K562 (cell line): ENCODE measurements around the gene COL13A1. TPM values are rescaled to one million over a fixed set of nuclear protein-coding genes. Genes with fewer than 3 reads are reported as not detected.
A peak's percentile ranks its signal among the peaks of the same experiment; 100 is the strongest.

Experiments
- ATAC-seq: fragments of 200-7000 bp; cut with Tn5 transposase; 3 replicates; pipeline ENCODE4 v1.9.1; 2020; ENCODE audit warnings: moderate library complexity
- BruUV-seq: library from RNA; stranded (reverse); fragments of 400-500 nt; replicated peaks from 2 replicates; lab custom pipeline; 2021; lab: Mats Ljungman, UMichigan
- CTCF ChIA-PET: fragments of 300-600 bp; formaldehyde crosslinking; extraction: SDS; loops from one replicate; lab custom pipeline; 2021; ENCODE audit warnings: low intra/inter-chr PET ratio; lab: Yijun Ruan, JAX
- POLR2A ChIA-PET: fragments of 300-600, 350-650 bp; sonication (Branson Sonifier 250); formaldehyde crosslinking; extraction: SDS; loops from one replicate; lab custom pipeline; 2021; ENCODE audit warnings: antibody characterized with exemption, inconsistent platforms; lab: Yijun Ruan, JAX
- DNase-seq, 4 experiments: peaks; one replicate each; pipeline versions ENCODE4 v3.0.0 to v3.0.0-alpha.2; 2011 to 2018; ENCODE audit warnings: low spot score in 3 of 4, mixed read lengths in 3 of 4; ENCODE audit errors: extremely low read depth in 1 of 4
- FAIRE-seq: peaks from 2 replicates; lab custom pipeline; 2011; peaks lifted over from hg19 to GRCh38; lab: Jason Lieb, UNC
- H2AFZ ChIP-seq: 2 replicates; pipeline ENCODE4 v1.6.0; 2011; ENCODE audit warnings: low read depth, low read length, control low read depth, inconsistent platforms
- H3K27ac ChIP-seq: fragments of 200-600 bp; 3 replicates; pipeline ENCODE4 v1.8.0; 2011; ENCODE audit warnings: low read depth, mild to moderate bottlenecking, control low read depth, inconsistent platforms, low read length, moderate library complexity, mixed read lengths; ENCODE audit errors: extremely low read depth
- H3K27me3 ChIP-seq, 2 experiments: fragments of 300-600 bp in 1 of 2; 2 replicates in 1 of 2; 3 replicates in 1 of 2; pipeline versions ENCODE4 v1.6.0 to v1.8.0; 2011; ENCODE audit warnings: inconsistent platforms in 2 of 2, low read length in 2 of 2, mild to moderate bottlenecking in 1 of 2, mixed read lengths in 1 of 2, moderate library complexity in 1 of 2; ENCODE audit not compliant: control insufficient read depth in 2 of 2, insufficient read depth in 2 of 2
- H3K36me3 ChIP-seq: fragments of 300-600 bp; 3 replicates; pipeline ENCODE4 v1.8.0; 2011; ENCODE audit warnings: mild to moderate bottlenecking, low read length, inconsistent platforms; ENCODE audit not compliant: control insufficient read depth, insufficient read depth
- H3K4me1 ChIP-seq, 2 experiments: fragments of 200-600 bp in 1 of 2; replicated peaks in 1 of 2; 2 replicates in 1 of 2; 3 replicates in 1 of 2; pipeline versions ENCODE4 v1.5.1 to v1.8.0; 2011; ENCODE audit warnings: inconsistent platforms in 2 of 2, low read length in 2 of 2, mild to moderate bottlenecking in 1 of 2, mixed read lengths in 1 of 2, moderate library complexity in 1 of 2; ENCODE audit not compliant: control insufficient read depth in 2 of 2, insufficient read depth in 2 of 2
- H3K4me2 ChIP-seq: 2 replicates; pipeline ENCODE4 v1.6.1; 2011; ENCODE audit warnings: low read length, control low read depth, inconsistent platforms, mixed read lengths; ENCODE audit not compliant: insufficient read depth
- H3K4me3 ChIP-seq: fragments of 200-600 bp; sonication (generic), shearing (Covaris generic); 2 replicates; pipeline ENCODE4 v1.5.1; 2016; ENCODE audit warnings: control low read depth, inconsistent platforms
- H3K79me2 ChIP-seq: fragments of 200-600 bp; 3 replicates; pipeline ENCODE4 v1.8.0; 2011; ENCODE audit warnings: low read length, inconsistent platforms; ENCODE audit not compliant: control insufficient read depth, insufficient read depth
- H3K9ac ChIP-seq, 2 experiments: 2 replicates each; pipeline versions ENCODE4 v1.6.0 to v1.6.1; 2011; ENCODE audit warnings: low read depth in 2 of 2, low read length in 2 of 2, control low read depth in 1 of 2, inconsistent platforms in 1 of 2, mild to moderate bottlenecking in 1 of 2, mixed read lengths in 1 of 2; ENCODE audit not compliant: insufficient read depth in 1 of 2
- H3K9me1 ChIP-seq: one replicate; pipeline ENCODE4 v1.6.0; 2011; ENCODE audit warnings: inconsistent platforms, mild to moderate bottlenecking, low read length, moderate library complexity; ENCODE audit not compliant: control insufficient read depth, insufficient read depth
- H3K9me3 ChIP-seq: replicated peaks from 2 replicates; pipeline ENCODE4 v1.5.1; 2011; ENCODE audit warnings: low read depth, low read length, inconsistent platforms; ENCODE audit not compliant: control insufficient read depth, insufficient read depth
- H4K20me1 ChIP-seq: replicated peaks from 2 replicates; pipeline ENCODE4 v1.6.1; 2011; ENCODE audit warnings: low read length, inconsistent platforms, mixed read lengths; ENCODE audit not compliant: control insufficient read depth, insufficient read depth
- FOSL1 ChIP-seq: fragments of 200-800 bp; sonication (Bioruptor generic); conservative IDR thresholded peaks from 2 replicates; pipeline ENCODE4 v1.6.1; 2016; ENCODE audit warnings: missing genetic modification characterization, missing compliant biosample characterization
- JUND ChIP-seq, 2 experiments: IDR thresholded peaks; 2 replicates in 1 of 2; 3 replicates in 1 of 2; pipeline ENCODE4 v1.6.1; 2011; ENCODE audit warnings: borderline replicate concordance in 2 of 2, low read depth in 2 of 2, low read length in 2 of 2, improper control_type of control experiment in 1 of 2, missing biosample characterization in 1 of 2, missing genetic modification characterization in 1 of 2, missing genetic modification reagents in 1 of 2
- MITF ChIP-seq: IDR thresholded peaks from 2 replicates; pipeline ENCODE4 v1.6.1; 2014; ENCODE audit warnings: antibody characterized with exemption
- SRSF9 ChIP-seq: fragments of 200-400 bp; formaldehyde crosslinking; IDR thresholded peaks from 2 replicates; pipeline ENCODE4 v1.6.1; 2017; ENCODE audit warnings: low read depth, low read length, borderline replicate concordance
- ZFP1 ChIP-seq: fragments of 450-650 bp; formaldehyde crosslinking; IDR thresholded peaks from 2 replicates; pipeline ENCODE4 v1.4.0; 2020; ENCODE audit warnings: mild to moderate bottlenecking, mixed read lengths
- WGBS: fragments of 100-300 bp; shearing (Covaris generic); methylation state at CpG from one replicate; pipeline ENCODE4 v1.1.6; 2016; ENCODE audit warnings: low coverage, mixed read lengths; ENCODE audit not compliant: insufficient coverage; ENCODE audit errors: missing lambda C conversion rate; 5-methylcytosine and 5-hydroxymethylcytosine counted together
- in situ Hi-C: fragments of 300-500 bp; cut with MboI; formaldehyde crosslinking; loops from 4 replicates; pipeline ENCODE4 v1.15.0; 2018; ENCODE audit warnings: inconsistent platforms, mixed read lengths
- intact Hi-C: fragments of 100-400 bp; cut with micrococcal nuclease; formaldehyde crosslinking; loops from 2 replicates; pipeline ENCODE4 v1.14.2; 2022
- polyA plus RNA-seq, 8 experiments: library from polyadenylated mRNA; depleted of rRNA in 4 of 8; stranded (reverse) in 5 of 8; unstranded in 3 of 8; fragments of >200 nt; fragmentation: Nextera tagmentation in 2 of 8; fragmentation: Illumina TruSeq in 1 of 8; extraction: Ambion mirVana in 2 of 8; extraction: Trizol in 1 of 8; gene quantifications; 2 replicates each; pipeline versions ENCODE4 v1.2.1 to v1.2.3, GENCODE V29; 2011 to 2014; ENCODE audit warnings: inconsistent platforms in 1 of 8, missing spikeins in 1 of 8
- total RNA-seq, 7 experiments: library from RNA; depleted of rRNA in 6 of 7; stranded (reverse); fragments of >200 nt in 6 of 7; fragmentation: Illumina TruSeq in 2 of 7; extraction: Trizol in 2 of 7; gene quantifications; 2 replicates each; pipeline versions ENCODE4 v1.2.1 to v1.2.3, GENCODE V29; 2011 to 2021; ENCODE audit warnings: low replicate concordance in 1 of 7

Gene COL13A1
- total and polyA plus RNA-seq, 9 of the 15 experiments (the other 6 are each of a cell fraction or from before 2014, with no cell fraction given): not detected

GRCh38 chr10:69769395-69769992 lies 32.2 kb upstream of the COL13A1 start:
- Histone ChIP-seq H4K20me1 (peaks cover 6% of the 10 kb centered on the region; the same call in 1 of the 2 replicates), H3K36me3 (no peaks in the 10 kb centered on the region), H3K4me3 (no peak overlapping the region), H3K4me1 (no peaks in the 10 kb centered on the region), H3K4me2 (no peak overlapping the region), H2AFZ (no peak overlapping the region), H3K9me3 (no peaks in the 10 kb centered on the region), H3K27me3 (peaks cover 0 to 51% of the 10 kb centered on the region in 2 experiments; a peak in 2 of 5 replicates), H3K79me2 (no peaks in the 10 kb centered on the region), H3K9ac (no peak overlapping the region), H3K9me1 (no peaks in the 10 kb centered on the region), H3K27ac (no peak overlapping the region)
- TF ChIP-seq SRSF9: no peak
- TF ChIP-seq FOSL1 (tag): 0 out of 2 replicates have a peak, but pooled peaks have one; percentile 15
- 0 out of 2 replicates have a peak, but pooled peaks have one; percentile 13 for TF ChIP-seq JUND (IDR thresholded peaks at IDR 0.05; ENCODE audit: borderline replicate concordance, low read depth, low read length)
- no peak for TF ChIP-seq JUND (tag; IDR thresholded peaks at IDR 0.05; ENCODE audit: borderline replicate concordance, low read depth, low read length)
- no peak for TF ChIP-seq ZFP1 (CRISPR knock-in tag)
- TF ChIP-seq MITF: no peak
- DNase-seq (no peak), ATAC-seq (no peak), FAIRE-seq (no peak)
- in situ Hi-C loops: no loop called here
- WGBS: 0% methylated on average over 10 of the region's 10 CpGs
- ChIA-PET POLR2A (interaction anchor here (0.6 kb wide), 1 partner anchor 54 kb away, joined by 3 read pairs; no protein-coding TSS in a partner anchor), CTCF (no interaction called here)
- BruUV-seq: no TSS peak
- intact Hi-C loops: no loop called here
